NOMO-1 (cell line): ENCODE data around the gene SMPD4.
"Not testable (repeated sequence)": the region's sequence is repeated elsewhere in the genome, so short reads cannot be mapped to it uniquely, and the experiment has no call there.

Experiments
- DNase-seq, 2 experiments: peaks; one replicate each; lab custom pipeline; 2025; ENCODE audit not compliant: unreplicated experiment in 2 of 2; lab: John Stamatoyannopoulos, UW

The SMPD4 gene

DNA sequence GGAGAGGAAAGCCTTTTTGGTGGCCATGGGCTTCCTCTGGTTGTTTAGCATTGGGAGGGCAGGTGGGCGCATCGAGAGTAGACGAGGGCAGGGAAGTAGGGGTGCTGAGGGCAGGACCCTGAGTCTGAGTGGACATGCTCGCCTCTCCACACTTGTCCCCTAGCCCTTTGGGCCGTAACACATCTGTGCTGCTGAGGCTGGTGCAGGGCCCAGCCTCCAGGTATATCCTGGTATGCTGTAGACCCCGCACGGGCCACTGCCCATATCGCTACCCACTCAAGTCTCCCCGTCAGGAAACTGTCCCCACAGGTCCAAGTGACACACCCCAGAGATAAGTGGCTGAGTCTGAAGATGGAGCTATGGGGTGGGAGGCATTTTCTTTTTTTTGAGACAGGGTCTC is 22.8 kb downstream of the SMPD4 start:
- DNase-seq = no peak

DNA sequence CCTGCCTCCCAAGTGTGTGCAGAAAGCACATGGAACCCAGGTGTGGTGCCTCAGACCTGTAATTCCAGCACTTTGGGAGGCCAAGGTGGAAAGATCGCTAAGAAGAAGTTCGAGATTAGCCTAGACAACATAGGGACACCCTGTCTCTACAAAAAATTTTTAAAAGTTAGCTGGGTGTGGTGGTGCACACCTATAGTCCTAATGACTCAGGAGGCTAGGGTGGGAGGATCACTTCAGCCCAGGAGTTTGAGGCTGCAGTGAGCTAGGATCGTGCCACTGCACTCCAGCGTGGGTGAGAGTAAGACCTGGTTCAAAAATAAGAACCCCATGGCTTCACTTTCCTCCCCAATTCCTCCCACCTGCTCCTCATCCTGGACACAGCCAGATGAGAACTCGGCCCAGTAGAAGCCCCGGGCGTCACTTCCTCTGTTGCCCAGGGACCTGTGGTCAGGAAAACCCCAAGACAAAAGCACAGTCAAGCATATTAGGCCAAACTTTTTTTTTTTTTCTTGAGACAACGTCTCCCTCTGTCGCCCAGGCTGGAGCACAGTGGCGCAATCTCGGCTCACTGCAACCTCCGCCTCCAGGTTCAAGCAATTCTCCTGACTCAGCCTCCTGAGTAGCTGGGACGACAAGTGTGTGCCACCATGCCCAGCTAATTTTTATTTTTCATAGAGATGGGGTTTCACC is 23.4 kb downstream of the SMPD4 start:
- not testable (repeated sequence) for DNase-seq

DNA sequence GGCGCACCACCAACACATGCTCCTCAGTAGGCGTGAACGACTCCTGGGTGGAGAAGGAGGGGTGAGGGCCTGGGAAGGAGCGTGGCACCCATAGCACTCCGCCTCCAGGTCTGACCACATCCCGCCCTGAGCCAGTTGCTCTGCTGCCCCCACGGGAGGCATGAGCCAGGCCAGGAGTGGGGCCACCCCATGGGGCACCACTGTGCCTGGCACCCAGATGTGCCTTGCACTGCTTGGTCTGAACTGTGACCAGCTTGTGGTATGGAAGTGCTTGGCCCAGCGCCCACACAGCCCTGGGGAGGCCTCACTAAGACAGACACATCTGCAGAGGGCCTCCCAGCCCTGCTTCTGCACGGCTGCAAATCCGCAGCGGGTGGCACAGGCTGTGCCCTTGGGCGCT is 24.0 kb downstream of the SMPD4 start:
- DNase-seq = not testable (repeated sequence)

DNA sequence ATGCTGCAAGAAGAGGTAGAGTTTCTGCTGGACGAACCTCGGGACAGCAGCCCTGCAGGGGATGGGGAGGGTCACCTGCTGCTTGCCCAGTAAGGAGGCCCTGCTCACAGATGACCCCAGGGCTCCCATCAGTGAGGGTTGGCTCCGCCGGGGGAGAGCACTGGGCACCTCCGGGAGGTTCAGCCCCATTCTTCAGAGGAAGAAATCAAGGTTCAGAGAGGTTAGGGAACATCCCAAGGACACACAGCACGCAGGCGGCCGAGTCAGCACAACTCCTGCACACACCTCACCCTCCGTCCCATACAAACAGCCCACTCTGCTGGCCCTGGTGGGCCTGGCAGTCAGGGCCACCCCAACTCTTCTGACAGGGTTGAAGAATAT is 24.8 kb downstream of the SMPD4 start:
- DNase-seq = no peak

DNA sequence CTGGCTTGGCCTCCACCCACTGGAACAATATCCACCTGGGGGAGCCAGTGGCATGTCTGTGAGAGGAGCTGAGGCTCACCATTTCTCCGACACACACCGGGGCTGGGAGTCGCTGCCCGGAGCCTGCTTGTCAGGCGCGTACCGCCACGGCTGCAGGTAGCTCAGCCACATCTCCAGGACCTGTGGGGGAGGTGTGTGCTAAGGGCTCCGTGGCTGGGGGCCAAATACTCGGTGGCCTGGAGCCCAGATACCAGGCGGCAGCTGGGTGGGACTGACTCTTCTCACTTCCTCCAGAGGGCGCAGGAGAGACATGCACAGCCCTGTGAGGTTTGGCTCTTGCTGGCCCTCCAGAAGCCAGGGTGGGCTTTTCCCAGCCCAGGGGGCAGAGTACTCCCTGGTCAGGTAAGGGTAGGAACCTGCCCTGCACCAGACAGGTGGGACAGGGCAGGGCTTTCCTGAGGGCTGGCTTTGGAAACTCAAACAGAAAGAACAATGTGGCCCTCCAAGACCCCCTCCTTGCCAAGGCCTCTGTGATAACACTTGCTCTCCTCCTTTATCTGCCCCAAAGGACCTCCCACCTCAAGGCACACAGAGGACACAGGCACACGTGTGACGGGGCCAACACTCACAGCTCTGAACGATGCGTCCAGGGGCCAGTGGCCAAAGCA is 25.3 kb downstream of the SMPD4 start:
- not testable (repeated sequence) for DNase-seq

DNA sequence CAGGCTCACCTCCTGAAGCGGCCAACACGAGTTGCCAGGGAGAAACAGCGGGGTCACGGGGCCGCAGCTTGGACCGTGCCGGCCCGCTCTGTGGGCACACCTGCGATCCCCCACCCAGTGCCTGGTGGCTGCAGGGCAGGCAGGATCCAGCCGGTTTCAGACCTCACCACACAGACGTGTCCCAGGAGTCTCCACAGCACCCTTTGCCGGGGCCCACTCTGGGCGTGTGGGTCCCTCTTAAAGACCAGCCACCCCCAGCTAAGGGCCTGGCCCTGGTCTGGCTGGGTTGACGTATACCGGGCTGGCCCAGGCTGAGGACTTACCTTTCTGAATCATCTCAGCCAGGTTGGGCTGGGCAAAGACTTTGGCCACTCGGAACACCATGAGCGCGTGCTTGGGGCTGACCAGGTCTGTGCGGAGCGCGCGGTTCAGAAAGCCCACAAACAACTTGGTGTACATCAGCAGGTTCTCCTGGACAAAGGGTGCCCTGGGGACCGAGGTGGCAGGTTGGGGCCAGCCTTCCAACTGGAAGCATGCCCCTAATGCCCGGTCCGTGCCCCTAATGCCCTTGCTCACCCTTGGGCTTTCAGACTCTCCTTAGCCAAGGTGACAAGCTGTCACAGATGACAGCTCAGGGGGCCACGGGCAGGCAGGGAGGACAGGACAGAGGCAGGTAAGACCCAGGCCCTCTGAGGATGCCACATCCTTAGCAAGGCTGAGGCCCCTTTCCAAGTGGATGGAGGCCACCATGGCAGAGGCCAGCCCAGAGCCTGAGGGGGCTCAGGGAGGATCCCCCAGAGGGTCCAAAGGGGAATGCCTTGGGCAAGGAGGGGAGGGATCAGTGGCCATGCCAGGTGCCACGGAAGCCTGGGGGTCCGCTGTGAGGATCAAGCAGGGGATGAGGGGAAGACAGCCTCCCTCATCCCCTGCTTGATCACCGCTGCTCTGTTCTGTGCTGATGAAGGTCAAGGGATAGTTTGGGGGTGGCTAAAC is 26.3 kb downstream of the SMPD4 start:
- DNase-seq = no peak

DNA sequence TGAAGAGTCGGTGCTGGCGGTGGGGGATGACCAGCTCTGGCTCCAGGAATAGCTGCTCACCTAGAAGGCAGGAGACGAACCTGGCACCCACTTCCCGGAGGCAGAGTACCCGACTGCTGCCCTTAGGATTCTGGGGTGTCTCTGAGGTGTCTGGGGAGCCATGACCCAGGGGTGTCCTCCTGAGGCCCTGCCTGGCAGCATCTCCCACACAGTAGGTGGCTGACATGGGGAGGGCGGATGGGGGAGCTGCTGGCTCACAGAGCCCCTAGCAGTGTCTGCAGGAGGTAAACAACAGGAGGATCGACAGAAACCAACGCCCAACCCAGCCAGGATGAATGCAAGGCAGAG is 27.0 kb downstream of the SMPD4 start:
- not testable (repeated sequence) for DNase-seq

DNA sequence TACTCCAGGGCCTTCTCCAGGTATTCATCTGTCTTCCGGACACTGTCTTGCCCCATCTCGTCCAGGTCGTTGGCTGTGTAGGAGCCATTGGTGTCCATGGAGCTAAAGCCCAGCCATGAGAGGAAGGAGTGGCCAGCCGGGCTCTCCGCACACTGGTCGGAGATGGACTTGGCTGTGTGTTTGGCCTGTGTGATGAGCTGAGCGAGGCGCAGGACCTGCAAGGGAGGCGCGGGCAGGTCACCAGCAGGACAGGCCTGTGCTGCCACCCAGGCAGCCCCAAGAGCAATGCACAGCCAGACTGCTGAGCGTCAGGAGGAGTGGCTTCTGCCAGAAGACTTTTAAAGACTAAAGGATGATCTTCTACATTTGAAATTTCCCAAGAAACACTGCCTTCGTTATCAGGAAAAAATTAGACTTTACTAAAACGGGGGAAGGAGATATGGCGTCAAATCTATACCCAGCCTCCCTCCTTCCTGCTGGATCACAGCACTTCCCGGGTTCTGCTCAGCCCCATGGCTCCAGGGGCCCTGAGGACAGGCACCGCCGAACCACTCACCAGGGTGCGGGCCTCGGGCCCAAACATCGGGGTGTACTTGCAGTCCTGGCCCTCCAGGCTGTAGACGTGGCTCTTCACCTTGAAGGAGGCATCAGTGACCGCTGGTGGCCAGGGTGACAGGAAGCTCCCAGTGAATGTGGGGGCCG is 27.5 kb downstream of the SMPD4 start:
- not testable (repeated sequence) for DNase-seq

DNA sequence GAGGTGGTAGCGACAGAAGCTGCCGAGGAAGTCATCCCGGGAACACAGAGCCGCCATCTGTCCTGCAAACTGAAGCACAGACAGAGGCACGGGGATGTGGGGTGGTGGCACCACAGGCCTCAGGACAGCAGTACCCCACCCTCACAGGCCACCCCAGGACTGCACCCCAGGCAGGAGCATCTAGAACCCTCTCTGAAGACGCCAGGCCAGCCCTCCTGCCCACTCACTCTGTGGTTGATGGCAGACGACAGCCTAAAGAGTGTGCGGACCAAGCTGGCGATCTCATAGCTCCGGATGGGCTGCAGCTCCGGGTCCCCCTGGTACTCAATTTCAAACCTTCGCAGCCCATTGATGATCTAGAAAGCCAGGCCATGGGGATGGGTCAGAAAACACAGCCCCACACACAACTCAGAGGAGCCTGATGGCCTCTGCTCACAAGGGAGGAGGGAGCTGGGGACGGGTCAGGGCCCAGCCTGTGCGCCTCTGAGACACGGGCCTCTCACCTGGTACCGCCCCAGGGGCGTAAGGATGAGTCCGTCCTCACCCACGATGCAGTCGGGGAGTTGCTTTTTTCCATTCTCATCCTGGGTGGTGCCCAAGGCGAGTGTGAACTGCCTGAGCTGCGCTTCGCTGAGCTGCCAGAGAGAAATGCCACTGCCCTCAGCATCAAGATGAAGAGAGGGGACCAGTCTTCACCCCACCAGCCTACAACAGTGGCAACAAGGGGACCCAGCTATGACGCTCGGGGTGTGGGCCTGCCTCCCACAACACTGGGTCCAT is 28.4 kb downstream of the SMPD4 start:
- DNase-seq = no peak

DNA sequence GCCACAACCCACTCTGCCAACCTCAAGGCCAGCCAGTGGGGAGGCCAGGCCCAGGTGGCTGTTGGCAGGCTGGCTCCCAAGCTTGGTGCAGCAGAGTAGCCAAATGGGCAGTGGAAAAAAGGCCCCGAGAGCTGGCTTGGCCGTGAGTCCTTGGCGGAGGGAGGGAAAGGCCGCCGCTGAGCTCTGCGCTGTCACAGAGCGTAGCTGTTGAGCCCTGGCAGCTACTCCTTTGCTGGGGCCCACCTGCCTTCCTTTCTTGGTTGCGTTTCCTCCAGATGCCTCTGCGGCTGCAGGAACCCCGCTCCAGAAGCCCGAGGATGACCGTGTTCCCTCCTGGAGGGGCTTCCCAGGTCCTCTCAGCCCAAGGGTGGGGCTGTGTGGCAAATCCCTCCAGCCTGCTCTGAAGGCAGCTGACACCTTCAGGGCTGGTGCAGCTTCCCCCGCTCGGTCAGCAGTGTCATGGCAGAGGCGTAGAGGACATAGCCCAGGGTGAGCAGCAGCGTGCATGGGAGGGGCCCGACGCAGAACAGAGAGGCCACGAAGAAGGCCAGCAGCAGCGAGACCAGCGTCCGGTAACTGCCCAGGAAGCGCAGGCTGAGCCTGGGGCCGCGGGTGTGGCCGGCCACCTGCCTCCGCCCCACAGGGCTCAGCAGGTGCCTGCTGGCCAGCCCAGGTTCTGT is 29.1 kb downstream of the SMPD4 start:
- DNase-seq = not testable (repeated sequence)

DNA sequence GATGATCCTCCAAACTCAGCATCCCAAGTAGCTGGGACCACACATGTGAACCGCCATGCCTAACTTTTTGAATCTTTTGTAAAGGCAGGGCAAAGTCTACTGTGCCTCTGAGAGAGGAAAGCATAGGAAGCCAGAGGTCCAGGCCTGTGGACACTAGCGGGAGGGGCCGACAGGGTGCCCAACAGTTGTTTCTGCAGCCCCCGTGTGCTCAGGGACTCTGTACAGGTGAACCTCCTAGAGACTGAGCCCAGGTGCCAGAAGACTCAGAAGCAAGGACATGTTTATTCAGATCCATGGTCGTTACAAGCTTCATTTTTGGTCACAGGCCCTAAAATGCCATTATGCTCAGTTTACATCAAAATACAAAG is 30.3 kb downstream of the SMPD4 start:
- not testable (repeated sequence) for DNase-seq

DNA sequence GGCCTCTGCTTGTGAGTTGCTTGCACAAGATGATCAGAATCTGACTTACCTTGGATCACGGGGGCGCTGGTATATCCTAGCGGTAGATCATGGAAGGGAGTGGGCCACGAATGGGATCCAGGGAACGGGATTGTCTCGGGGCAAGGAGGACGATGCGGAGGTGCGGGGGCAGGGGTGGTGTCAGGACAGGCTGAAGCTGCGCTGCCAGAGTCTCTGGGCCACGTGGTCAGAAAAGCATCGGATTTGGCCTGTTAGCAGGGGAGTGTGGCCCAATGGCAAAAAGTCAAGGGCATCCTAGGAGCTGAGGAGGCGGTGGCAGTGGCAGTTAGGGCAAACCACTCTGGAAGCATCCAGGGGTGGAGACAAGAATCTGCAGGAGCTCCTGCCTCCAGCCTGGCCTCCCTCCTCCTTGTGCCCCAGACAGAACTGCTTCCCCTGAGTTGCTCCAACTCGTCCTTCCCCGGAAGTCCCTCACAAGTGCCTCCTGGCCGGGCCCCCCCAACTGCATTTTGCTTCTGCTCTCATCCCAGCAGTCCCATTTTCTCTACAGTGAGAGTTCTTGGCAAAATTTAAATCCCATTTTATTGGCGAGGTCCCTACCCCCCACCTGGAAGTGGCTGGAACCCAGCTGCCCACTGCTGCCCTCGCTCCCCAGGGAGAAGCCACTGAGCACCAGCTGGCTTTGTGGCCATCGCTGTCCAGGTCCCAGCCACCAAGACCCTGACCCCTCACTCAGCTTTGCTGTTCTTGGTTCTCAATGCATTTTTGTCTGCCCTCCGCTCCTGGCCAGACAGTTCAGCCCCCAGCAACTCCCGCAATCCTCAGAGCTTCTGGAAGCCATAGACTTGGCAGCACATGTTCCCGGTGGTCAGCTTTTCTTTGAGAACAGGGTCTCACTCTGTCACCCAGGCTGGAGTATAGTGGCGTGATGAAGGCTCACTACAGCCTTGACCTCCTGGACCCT is 30.9 kb downstream of the SMPD4 start:
- DNase-seq = no peak

DNA sequence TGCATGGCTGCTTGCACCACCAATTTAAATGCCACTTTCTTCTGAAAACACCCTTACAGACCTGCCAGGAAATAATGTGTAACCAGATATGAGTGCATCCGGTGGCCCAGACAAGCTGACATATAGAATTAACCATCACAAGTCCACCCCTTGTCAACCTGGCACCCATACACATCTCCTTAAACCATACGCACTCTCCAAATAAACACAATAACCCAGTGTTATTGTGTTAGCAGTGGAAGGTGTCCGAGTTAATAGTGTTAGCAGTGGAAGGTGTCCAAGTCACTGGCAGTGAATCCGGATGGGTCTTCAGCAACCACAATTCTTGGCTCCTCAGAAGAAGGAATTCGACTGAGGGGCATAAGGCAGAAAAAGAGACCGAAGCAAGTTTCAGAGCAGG is 32.9 kb downstream of the SMPD4 start:
- DNase-seq = not testable (repeated sequence)

DNA sequence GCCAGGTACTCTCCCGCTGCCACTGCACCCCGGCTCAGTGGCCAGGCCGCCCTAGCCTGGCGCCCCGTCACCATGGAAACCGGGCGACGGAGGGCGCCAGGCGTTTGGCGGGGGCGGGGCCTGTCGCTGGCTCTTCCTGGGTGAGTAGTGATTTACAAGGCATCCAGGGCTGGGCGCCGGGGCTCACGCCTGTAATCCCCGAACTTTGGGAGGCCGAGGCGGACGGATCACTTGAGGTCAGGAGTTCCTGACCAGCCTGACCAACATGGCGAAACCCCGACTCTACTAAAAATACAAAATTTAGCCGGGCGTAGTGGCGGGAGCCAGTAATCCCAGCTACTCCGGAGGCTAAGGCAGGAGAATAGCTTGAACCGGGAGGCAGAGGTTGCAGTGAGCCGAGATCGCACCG is 36.4 kb downstream of the SMPD4 start, which contains the start of gene CCDC74B:
CCDC74B (minus strand) TSS at position 107 of the 409 bp plus-strand sequence. CDS start 116 bp downstream, outside the sequence.
- DNase-seq = not testable (repeated sequence)

DNA sequence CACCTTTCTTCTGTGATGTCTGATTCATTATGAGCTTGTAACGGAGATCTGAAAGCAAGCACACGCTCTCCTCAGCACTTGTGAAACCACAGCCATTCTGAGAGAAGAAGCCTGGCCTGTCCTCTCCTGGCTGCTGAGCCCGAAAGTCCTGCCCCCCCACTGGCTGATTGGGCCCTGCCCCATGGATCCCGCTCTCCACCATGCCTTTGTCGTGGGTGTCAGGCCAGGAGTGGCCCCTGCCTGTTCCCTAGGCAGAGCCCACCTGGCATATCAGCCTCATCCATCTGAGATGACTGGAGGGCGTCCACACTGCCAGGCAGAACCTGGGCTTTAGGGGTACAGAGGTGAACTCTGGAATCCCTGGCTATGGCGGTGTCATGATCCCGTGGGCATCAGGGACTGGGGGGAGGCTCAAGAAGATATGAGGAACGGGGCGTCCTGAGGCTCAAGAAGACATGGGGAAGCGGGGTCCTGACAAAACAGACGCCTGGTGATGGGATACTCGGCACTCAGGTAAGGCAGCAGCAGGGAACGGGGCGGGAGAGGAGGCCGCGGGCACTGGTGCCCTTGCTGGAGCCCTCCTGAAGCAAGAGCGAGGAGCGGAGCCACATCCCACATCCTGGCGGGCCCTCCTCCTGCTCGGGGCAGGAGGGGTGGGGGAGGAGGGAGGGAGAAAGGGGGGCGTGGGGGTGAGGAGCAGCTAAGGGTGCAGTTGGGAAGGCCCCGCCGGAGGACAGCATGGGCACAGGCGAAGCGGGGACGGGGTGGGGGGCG is 37.9 kb downstream of the SMPD4 start:
- not testable (repeated sequence) for DNase-seq

DNA sequence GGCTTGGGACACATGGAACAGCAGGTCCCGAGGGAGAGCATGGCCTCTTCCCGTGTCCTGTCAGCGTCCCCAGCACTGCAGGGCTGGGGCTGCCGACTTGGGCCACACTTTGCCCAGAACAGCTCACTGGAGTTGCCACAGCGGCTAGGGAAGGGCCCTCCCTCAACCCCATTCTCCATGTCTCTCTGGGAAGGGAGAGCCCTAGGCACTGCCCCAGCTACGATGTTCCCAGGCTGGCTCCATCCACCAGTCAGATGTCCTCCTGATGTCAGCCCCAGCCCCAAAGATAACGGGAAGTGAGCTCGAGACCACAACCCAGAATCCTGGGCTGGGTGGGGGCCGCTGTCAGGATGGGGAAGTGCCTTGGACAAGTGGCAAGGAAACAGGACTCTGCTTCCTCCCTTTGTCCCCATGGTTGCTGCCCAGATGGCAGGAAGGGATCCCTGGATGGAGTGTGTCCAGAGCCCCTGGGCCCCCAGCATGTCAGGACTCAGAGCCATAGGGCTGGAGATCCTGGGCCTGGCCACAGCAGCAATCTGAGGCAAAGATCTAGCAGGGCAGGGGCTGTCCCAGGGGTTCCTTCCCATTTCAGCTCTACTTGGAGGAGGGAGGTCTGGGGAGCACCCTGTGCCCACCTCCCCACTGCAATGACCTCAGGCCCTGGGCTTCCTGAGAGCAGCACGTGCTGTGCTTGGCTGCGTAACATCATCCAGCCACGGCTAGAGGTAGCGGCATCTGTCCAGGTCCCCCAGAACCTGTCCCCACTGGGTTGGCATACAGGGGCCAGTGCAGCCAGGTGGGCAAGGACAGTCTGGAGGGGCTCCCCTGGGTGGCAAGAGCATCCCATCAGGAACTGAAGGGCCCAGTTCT is 38.8 kb downstream of the SMPD4 start:
- not testable (repeated sequence) for DNase-seq
